WERI-Rb-1 (cell line): ENCODE results near the gene OR8A1.
A peak's percentile ranks its signal among the peaks of the same experiment; 100 is the strongest.

Experiments
- DNase-seq: peaks from one replicate; pipeline ENCODE4 v3.0.0-alpha.2; 2020
- H3K27ac ChIP-seq: fragments of 250-450 bp; sonication (Bioruptor Pico); 2 replicates; pipeline ENCODE4 v1.5.1; 2020; ENCODE audit warnings: mild to moderate bottlenecking, moderate library complexity
- H3K27me3 ChIP-seq: fragments of 250-450 bp; sonication (Bioruptor Pico); 2 replicates; pipeline ENCODE4 v1.5.1; 2021; ENCODE audit warnings: mild to moderate bottlenecking, low read depth, moderate library complexity; ENCODE audit not compliant: insufficient read depth, severe bottlenecking
- H3K36me3 ChIP-seq: fragments of 250-450 bp; sonication (Bioruptor Pico); 2 replicates; pipeline ENCODE4 v1.5.1; 2020; ENCODE audit warnings: mild to moderate bottlenecking, moderate library complexity
- H3K4me3 ChIP-seq: 2 replicates; pipeline ENCODE4 v1.5.1; 2011; ENCODE audit warnings: low read depth, mild to moderate bottlenecking, control low read depth, low read length
- H3K9me3 ChIP-seq: fragments of 250-450 bp; sonication (Bioruptor Pico); 2 replicates; pipeline ENCODE4 v1.5.1; 2021; ENCODE audit warnings: mild to moderate bottlenecking, moderate library complexity; ENCODE audit not compliant: severe bottlenecking
- TF ChIP-seq, protein P1 (sequence below): IDR thresholded peaks from 2 replicates; pipeline ENCODE4 v1.5.1; 2011; ENCODE audit warnings: low read depth, mild to moderate bottlenecking, control low read depth, inconsistent platforms, low read length

OR8A1 gene

DNA sequence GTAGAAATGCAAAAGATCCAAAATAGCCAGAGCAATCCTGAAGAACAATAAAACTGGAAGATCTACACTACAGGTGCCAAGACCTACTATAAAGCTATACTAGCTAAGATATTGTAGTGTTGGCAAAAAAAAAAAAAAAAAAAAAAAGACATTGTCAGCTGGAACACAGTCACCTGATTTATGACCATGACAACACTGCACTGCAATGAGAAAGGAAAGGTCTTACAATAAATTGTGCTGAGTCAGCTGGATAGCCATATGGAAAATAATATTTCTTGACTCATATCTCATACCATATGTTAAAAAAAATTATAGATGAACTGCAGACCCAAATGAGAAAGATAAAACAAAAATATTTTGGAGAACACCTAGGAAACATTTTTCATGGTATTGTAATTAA lies 38.4 kb downstream of the OR8A1 start:
- Histone ChIP-seq H3K9me3 (no peaks in the 10 kb centered on the region), H3K36me3 (no peaks in the 10 kb centered on the region), H3K4me3 (no peak overlapping the region), H3K27me3 (no peaks in the 10 kb centered on the region), H3K27ac (no peak overlapping the region)
- no peak for DNase-seq
- TF ChIP-seq, protein P1, sequence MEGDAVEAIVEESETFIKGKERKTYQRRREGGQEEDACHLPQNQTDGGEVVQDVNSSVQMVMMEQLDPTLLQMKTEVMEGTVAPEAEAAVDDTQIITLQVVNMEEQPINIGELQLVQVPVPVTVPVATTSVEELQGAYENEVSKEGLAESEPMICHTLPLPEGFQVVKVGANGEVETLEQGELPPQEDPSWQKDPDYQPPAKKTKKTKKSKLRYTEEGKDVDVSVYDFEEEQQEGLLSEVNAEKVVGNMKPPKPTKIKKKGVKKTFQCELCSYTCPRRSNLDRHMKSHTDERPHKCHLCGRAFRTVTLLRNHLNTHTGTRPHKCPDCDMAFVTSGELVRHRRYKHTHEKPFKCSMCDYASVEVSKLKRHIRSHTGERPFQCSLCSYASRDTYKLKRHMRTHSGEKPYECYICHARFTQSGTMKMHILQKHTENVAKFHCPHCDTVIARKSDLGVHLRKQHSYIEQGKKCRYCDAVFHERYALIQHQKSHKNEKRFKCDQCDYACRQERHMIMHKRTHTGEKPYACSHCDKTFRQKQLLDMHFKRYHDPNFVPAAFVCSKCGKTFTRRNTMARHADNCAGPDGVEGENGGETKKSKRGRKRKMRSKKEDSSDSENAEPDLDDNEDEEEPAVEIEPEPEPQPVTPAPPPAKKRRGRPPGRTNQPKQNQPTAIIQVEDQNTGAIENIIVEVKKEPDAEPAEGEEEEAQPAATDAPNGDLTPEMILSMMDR, result no peak

DNA sequence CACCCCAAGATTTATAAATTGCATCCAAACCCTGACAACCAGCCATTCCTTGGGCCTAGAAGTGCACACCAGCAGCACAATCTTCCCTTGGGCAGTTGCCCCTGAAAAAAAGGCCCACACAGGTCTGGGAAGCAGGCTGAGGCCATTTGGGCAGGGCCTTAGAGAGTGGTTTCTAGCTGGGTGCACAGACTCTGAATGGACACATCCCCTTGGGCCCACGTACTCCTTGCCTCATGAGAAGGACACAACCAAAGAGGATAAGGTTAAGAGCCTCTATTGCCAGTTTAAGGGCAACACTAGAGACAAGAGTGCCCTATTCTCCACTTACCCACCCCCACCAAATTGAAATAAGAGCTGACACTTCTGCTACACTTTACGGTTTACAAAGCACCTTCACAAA lies 40.5 kb downstream of the OR8A1 start:
- DNase-seq, result no peak
- TF ChIP-seq, protein P1, result no peak
- Histone ChIP-seq H3K27ac (no peak overlapping the region), H3K4me3 (no peak overlapping the region), H3K9me3 (no peaks in the 10 kb centered on the region), H3K36me3 (no peaks in the 10 kb centered on the region), H3K27me3 (no peaks in the 10 kb centered on the region)

DNA sequence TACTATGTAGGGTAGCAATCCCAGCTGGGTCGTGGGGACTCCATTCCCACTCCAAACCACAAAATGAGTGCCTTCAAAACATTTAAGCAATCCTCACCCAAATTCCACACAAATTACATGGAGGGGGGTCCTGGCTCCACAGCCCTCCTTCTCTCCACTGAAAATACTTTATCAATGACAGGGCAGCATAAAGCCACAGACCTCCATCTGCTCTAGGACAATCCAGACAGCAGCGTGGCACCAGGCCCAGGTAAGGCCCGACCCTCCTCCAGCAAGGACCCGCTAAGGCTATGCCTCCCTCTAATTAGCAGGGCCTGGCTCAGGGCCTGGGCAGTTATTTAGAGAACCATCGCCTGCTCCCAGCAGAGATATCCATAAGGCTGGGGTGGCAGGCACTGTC lies 41.3 kb downstream of the OR8A1 start, which contains the start of gene PANX3:
TSS of gene PANX3 (plus strand) at position 365 of the 400 bp plus-strand sequence. CDS start 129 bp downstream, outside the sequence.
- no peaks in the 10 kb centered on the region for H3K27me3 ChIP-seq
- H3K4me3 ChIP-seq, result no peak within 1 kb of the TSS
- TF ChIP-seq, protein P1, result no peak
- H3K27ac ChIP-seq, result no peak within 1 kb of the TSS
- H3K36me3 ChIP-seq, result no peaks in the 10 kb centered on the region
- H3K9me3 ChIP-seq, result no peaks in the 10 kb centered on the region
- no peak for DNase-seq

DNA sequence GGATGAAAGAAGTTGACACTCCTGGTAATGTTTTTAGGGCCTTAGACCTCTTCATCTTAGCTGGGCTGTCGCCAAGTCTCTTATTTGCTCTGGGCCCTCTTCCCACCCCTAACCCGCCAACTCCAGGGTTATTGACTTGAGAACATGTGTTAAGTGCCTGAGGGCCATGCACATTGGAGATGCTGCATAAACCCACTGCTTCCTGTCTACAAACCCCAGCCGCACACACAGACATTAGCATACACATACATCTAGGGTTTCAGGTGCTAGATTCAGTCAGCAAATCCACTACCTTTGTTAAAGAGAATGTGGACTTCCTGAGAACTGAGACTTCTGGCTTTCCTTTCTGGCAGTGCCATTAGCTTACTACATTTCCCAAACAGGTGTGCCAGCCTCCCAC lies 42.2 kb downstream of the OR8A1 start:
- Histone ChIP-seq H3K9me3 (no peaks in the 10 kb centered on the region), H3K4me3 (no peak overlapping the region), H3K36me3 (no peaks in the 10 kb centered on the region), H3K27ac (no peak overlapping the region), H3K27me3 (no peaks in the 10 kb centered on the region)
- TF ChIP-seq, protein P1, result no peak
- DNase-seq, result no peak

DNA sequence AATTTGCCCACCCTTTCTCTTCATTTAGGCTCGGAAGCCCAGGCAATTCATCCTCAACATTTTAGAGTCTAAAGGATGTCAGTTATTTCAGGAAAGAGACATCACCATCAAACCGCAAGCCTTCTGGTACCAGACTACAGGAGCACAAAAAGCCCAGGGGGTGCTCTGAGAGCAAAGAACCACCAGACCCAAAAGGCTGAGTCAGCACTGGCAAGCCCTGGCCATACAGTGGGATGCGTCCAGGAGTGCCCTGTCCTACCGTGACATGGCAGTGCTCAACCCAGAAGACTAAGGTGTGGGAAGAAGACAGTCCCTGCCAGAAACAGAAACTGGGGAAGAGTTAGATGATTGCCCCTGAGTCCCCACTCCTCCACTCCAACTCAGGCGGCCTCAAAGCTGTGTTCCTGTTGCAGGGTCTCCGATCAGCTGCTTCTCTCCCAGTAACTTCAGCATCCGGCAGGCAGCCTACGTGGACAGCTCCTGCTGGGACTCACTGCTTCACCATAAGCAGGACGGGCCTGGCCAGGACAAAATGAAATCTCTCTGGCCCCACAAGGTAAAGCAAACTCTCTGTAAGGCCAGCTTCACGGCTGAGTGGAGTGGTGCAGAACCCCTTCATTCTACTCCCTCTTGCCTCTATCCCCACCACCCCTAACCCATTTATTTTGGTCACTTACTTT lies 42.9 kb downstream of the OR8A1 start:
- H3K9me3 ChIP-seq, result no peaks in the 10 kb centered on the region
- no peak overlapping the region for H3K27ac ChIP-seq
- H3K4me3 ChIP-seq, result no peak overlapping the region
- TF ChIP-seq, protein P1, result no peak
- no peak for DNase-seq
- H3K27me3 ChIP-seq, result no peaks in the 10 kb centered on the region
- no peaks in the 10 kb centered on the region for H3K36me3 ChIP-seq

DNA sequence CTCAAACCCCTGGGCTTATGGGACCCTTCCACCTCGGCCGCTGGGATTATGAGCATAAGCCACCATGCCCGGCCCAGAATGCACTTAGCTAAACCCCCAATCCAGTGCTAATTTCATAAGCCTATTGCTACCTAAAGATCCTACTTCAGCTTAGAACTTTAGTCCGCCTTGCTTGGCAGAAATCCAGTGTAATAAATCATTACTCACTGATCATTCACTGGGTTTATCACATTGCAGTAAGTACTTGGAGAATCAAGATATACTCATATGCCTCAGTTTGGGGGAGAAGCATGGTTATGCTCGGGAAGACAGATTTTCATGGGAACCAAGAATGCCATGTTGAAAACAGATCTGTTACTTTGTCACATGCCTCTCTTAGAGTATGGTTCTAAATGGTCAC lies 49.1 kb downstream of the OR8A1 start:
- Histone ChIP-seq H3K4me3 (no peak overlapping the region), H3K9me3 (no peaks in the 10 kb centered on the region), H3K27me3 (no peaks in the 10 kb centered on the region), H3K27ac (no peak overlapping the region), H3K36me3 (peaks cover 3% of the 10 kb centered on the region)
- DNase-seq, result peak; percentile 63
- TF ChIP-seq, protein P1, result no peak
